D721Med (cell line): ENCODE data around the gene AATK.

ENCODE experiments used
- DNase-seq: peaks from one replicate; pipeline ENCODE4 v3.0.0; 2011; ENCODE audit warnings: low spot score; ENCODE audit not compliant: insufficient read length
- FAIRE-seq: peaks from 2 replicates; lab custom pipeline; 2011; peaks lifted over from hg19 to GRCh38; lab: Jason Lieb, UNC
- CTCF ChIP-seq: IDR thresholded peaks from 2 replicates; pipeline ENCODE4 v1.5.1; 2012; ENCODE audit warnings: mild to moderate bottlenecking, control low read depth; ENCODE audit not compliant: insufficient read depth; ENCODE audit errors: missing control alignments

AATK gene

GRCh38 chr17:81069135-81069645 is 96.8 kb downstream of the AATK start:
- no peak for TF ChIP-seq CTCF
- FAIRE-seq (no peak), DNase-seq (no peak)

DNA sequence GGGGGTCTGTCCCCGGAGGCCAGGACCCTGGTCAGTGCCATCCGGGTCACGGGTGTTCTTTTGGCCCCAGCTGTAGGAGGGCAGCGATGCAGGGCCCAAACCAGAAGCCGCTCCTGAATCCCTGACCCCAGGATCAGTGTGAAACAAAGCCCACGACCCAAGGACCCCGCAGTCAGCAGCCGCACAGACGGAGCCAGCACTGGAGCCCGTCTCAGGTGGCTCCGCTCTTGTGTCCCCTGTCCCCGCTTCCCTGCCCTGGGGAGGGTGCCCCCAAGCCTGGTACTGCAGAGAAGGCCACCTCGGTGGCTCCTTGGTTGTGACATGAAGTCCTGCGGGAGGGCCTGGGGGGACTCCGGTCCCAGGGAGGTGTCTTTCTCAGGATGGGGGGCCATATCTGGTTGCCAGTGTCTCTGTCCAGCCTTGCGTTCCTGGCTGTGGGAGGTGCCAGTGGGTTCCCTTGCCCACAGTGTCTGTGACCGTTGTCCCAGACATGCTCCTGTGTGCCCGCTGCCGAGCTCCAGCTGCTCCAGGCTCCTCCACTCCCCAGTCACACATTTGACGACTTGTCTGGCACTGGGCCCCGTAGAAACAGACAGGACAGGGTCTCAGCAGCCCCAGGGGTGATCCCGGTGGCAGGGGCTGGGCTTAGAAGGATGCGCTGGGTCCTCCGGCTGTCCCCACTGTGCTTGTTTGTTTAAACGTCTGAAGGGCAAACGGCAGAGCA is 97.4 kb downstream of the AATK start:
- no peak for FAIRE-seq
- no peak for DNase-seq
- no peak for TF ChIP-seq CTCF

DNA sequence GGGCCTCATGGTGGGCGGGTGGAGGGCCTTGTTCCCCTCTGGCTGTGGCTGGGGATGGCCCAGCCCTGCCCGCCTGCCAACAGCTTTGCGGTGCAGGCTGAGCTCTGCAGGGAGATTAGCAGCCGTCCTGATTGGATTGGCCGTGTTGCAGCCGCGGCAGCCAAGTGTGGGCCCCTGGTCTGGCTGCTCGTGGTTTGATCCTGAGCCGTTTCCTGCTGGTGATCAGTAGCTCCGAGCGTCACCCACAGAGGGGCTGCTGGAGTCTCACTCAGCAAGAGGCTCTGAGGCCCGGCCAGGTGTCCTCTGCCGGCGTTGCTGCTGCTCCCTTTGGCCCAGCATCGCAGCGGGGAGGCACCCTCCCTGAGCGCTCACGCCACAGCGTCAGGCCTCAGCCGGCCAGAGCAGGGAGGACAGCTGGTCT is 98.6 kb downstream of the AATK start:
- no peak for FAIRE-seq
- TF ChIP-seq CTCF, result no peak
- DNase-seq, result peak; percentile 99
